GM21529 (cell line): ENCODE results near the gene EXOSC1.
"Not testable (repeated sequence)": the region's sequence is repeated elsewhere in the genome, so short reads cannot be mapped to it uniquely, and the experiment has no call there.

Experiments used
- ATAC-seq: cut with Tn5 transposase; IDR thresholded peaks from one replicate; pipeline ENCODE4 v1.9.1; 2021; ENCODE audit not compliant: unreplicated experiment

EXOSC1 gene, protein sequence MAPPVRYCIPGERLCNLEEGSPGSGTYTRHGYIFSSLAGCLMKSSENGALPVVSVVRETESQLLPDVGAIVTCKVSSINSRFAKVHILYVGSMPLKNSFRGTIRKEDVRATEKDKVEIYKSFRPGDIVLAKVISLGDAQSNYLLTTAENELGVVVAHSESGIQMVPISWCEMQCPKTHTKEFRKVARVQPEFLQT

DNA sequence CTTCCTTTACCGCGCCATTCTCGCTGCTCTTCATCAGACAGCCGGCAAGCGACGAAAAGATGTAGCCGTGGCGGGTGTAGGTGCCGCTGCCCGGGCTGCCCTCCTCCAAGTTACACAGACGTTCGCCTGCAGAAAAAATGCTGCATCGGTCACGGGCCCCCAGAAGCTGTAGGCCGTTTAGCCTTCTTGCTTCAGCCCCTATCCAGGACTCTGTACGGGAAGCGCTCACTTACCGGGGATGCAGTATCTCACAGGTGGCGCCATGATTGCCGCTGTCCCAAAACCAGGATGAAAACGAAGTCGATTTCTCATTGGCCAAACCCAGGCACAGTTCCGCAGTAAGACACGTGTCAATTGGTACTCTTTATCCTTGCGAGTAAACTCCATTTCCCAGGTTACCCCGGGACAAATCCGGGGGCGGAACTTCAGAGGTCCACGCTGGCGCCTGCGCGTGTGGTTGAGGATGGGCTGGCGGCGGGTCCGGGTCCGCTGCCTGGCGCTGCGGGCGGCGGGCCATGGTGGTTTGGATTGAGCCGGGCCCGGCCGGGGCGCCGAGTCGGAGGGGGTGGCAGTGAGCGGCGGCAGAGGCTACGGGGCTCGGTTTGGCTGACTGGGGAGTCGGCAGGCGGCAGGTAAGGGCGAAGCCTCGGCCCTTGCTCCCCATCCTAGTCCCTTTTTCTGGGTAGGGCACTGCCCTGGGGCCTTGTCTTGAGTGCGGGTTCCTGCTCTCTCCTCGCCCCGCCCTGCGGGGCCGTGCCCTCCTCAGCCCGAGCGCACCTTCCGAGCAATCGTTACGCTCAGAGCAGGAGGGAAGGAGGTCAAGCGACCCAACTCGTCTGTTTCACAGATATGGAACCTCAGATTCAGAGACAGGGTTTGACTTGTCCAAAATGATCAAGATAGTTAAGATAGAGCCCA, at the start of gene EXOSC1, which contains the start of gene ZDHHC16:
TSS of gene EXOSC1 (minus strand) at position 285 of the 918 bp plus-strand sequence. CDS start at position 264, 21 bp downstream.
TSS of gene ZDHHC16 (plus strand) at position 454 of the 918 bp plus-strand sequence. CDS start 5,501 bp downstream, outside the sequence.
- peak; percentile 97 for ATAC-seq

DNA sequence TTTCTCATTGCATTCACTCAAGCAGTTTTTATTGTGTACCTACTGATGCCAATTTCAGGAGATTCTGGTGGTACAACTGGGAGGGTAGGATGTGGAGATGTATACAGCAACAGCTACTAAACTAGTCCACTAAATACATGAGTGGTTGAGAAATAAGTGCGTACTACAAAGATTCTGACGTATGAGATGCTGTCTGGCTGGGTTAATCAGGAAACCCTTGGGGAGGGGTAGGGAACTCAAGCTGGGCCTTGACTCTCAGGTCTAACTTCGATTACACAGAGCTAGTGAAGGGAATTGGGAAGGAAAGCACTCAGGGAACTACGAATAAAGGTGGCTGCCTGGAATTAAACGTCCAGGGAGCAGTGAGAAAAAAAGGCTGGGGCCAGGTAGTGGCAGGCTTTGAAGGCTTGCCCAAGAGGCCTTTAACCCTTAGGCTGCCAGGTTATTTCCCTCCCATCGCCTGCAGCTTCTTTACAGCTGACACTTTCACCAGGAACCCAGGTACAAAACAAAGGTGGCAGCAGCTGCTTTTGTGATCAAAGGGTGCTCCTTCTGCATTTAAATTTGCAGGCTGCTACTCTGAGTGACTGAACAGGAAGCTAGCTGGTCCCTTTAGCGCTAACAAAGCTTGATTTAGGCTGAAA, 49.2 kb upstream of the EXOSC1 start:
- no peak for ATAC-seq

DNA sequence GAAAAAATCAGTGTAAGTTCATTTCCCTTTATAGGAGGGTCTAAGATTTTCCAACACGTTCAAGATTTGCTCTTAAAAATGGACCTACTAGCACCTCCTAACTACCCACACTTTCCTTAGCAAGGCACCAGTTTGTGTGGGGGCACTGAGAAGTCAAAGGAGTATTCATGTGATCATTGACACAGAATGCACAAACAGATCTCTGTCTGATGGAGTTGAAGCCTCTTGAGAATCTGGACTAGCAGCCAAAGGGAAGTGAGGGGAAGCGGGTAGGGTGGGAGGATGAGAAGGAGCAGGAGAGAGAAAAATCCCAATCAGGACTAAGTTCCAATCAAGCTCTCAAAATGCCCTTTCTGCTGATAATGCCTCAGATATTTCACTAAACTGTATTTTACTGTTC, 48.3 kb upstream of the EXOSC1 start:
- no peak for ATAC-seq

DNA sequence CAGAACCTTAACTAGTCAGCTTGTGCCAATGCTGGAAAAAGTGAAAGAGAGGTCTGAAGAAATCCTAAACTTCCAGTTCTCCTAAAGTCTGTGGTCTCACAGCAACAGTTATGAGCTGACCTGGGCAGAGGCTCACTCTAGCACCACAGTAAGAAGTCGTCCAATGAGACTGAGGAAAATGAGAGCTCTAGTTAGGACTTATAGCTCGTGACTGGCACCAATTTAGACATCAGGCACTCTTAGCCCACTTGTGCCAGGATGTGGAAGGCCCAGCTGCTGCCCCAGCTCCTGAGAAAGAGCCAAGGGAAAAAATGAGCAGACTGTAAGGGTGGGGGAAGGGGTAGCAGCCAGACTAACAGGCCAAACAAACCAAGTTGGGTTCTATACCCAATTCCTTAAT, 44.8 kb upstream of the EXOSC1 start:
- ATAC-seq = no peak

DNA sequence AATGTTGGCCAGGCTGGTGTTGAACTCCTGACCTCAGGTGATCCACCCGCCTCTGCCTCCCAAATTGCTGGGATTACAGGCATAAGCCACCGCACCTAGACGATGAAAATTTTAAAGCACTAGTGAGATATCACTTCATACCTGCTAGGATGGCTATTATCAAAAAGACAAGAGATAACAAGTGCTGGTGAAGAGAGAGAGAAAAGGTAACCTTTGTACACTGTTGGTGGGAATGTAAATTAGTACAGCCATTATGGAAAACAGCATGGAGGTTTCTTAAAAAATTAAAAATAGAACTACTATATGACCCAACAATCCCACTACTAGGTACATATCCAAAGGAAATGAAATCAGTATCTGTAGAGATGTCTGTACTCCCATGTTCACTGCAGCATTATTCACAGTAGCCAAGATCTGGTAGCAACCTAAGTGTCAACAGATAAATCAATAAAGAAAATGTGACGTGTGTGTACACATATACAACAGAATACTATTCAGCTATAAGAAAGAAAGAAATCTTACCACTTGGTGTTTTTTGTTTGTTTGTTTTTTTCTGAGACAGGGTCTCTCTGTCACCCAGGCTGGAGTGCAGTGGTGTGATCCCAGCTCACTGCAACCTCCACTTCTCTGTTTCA, 40.0 kb upstream of the EXOSC1 start:
- ATAC-seq = no peak

DNA sequence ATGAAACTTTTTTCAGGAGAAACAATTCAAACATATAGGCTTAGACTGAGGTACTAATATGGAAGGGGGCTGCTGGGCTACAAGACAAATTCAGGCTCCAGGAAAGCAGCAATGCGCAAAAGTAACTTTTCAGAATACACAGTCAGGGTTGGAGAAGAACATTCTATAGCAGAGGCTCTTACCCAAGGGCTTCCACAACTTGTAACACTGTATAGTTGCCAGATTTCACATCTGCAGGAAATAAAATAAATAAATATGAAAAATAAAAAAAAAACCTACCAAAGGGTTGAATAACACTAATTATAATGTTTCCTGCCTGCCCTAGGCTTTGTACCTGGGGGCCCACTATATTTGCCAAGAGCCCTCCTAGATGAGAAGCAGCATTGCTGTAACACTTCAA, 38.1 kb upstream of the EXOSC1 start:
- ATAC-seq = no peak

DNA sequence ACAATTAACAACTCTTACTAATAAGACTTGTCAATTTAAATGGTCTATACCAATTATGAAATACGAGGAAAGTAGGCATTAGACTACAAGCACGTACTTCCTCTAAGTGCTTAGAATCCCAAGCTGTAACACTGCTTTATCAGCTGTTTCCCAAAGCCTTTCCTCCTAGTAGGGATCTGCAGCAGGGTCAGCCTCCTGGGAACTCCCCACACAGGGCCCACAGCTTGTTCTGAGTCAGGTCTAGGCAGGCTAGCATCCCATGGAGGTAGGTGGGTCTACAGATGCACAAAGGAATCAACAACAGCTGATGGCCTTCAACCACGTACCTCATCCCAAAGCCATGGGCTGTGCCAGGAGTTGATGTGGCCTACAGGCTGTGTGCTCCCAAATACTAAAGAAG, 37.7 kb upstream of the EXOSC1 start:
- ATAC-seq = no peak

DNA sequence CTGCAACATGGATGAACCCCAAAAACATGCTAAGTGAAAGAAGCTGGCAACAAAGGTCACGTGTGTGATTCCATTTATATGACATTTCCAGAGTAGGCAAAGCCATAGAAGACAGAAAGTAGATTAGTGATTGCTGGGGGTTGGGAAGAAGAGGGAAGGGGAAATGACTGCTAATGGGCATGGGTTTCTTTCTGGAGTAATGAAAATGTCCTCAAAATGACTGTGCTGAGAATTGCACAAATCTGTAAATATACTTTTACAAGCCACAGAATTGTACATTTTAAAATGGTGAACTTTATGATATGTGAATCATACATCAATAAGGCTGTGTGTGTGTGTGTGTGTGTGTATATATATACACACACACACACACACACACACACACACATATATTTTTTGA, 36.6 kb upstream of the EXOSC1 start:
- no peak for ATAC-seq

DNA sequence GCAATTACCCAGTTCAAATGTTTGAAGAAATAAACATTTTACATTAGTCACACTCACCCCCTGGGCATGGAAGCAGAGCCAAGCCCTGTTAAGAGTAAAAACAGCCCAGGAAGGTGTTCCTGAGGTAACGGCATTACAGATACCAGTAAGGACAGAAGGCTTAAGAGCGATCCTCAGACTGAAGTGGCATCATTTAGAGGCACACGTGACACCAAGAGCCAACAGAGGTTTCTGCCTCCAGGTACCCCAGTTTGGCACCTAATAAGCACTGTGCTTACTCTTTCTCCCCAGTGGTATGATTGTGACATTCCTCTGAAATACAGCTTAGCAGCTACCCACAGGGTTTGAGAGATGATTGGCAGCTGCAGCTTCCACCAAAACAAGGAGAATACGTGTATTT, 35.3 kb upstream of the EXOSC1 start:
- ATAC-seq = no peak

DNA sequence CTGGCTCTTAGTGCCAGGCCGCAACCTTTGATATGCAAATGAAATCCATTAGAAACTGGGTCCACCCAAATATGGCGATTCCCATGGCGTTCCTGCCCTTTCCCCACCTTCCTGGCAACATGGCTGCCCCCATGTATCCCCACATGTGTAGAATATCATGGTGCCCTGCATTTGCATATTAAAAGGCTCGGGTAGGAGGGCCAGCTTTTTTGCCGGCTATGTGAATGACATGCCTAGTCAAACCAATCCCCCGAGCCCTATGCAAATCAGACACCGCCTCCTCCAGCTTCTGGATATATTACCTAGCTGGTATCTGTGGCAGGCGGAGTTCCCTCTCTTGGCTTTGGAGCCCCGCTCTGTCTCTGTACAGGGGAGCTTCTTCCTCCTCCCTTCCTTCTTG, 34.1 kb upstream of the EXOSC1 start:
- ATAC-seq = no peak

DNA sequence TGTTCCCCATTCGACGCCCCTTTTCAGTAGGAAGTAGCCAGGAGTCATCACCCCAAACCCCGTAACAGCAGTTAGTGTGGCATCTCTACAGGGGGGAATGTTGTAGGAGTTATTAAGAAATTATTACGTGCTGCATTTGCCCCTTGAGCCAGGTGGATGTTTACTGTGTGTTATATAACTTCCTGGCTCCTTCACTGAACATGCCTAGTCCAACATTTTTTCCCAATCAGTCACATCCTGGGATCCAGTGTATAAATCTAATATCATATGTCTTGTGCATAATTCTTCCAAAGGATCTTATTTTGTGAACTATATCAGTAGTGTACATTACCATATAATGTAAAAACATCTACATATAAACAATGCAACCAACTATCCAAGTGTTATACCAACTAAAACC, 33.6 kb upstream of the EXOSC1 start:
- not testable (repeated sequence) for ATAC-seq

DNA sequence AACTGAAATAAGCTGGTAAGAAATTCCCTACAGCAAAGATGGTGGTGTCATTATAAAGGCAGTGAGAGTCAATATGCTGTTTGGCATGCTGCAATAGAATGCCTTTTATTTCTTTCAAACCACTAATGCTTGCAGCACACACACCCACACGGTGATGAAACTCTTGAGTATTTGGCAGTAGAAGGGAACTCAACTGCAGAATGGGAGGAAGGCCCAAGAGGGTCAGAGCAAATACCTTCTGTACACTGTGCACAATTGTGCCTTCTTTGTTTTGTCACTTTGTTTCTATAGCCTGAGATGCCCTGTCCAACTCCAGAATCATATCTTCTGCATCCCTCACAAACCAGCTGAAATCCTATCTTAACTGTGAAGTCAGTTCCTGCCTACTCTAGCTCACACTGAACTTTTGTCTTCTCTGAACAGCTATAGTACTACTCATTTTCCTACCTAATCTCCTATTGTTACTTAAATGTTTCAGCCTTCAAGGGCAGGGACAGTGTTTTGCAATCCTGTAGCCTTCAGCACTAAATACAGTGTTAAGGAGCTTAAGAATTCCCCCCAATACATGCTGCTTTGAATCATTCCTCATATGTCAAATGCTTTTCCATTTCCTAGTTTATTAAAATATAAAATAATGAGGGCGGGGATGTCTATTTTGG, 30.3 kb upstream of the EXOSC1 start:
- ATAC-seq = no peak

DNA sequence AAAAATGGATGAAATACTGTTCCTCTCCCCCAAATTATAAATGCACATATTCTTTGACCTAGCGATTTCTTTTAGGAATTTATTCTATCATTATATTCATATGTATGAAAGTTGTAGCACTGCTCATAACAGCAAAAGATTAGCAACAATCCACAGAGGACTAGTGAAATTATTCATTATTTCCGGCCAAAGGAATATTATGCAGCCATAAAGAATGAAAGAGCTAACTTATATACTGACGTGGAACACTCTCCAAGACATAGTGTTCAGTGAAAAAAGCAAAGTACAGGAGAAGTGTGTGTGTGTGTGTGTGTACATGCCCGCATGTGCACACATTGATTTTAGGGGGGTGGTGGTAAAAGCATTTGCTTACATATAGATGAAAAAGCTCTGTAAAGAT, 29.1 kb upstream of the EXOSC1 start:
- no peak for ATAC-seq

DNA sequence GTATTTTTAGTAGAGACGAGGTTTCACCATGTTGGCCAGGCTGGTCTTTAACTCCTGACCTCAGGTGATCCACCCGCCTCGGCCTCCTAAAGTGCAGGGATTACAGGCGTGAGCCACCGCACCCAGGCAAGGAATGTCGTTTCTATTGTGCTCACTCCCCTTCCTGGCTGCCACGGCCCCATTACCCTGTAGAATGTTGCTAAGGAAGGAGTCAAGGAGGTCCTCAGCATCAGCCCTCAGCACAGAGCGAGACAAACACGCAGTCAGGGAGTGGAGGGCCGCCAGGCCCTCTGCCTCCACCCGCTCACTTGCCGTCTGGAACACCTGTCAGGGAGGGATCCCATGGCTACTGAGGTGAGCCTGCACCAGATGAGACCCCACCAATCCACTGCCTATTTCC, 23.0 kb upstream of the EXOSC1 start:
- ATAC-seq = not testable (repeated sequence)

DNA sequence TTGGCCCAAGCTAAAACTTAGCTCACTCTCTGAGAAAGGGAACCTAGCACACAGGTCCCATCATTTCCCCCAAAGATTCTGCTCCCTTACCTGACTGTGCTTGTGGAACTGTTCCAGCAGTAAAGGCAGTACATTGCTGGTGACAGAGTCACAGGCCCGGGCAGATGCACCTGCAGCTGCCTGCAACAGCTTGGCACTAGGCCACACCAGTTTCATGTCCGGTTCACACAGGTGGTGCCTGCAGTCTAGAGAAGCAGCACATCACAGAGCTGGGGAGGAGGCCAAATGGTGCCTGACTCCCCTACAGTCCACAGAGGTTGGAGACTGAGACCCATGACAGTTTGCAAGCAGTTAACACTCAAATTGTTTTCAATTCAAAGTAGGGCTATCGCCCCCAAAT, 22.4 kb upstream of the EXOSC1 start:
- no peak for ATAC-seq

DNA sequence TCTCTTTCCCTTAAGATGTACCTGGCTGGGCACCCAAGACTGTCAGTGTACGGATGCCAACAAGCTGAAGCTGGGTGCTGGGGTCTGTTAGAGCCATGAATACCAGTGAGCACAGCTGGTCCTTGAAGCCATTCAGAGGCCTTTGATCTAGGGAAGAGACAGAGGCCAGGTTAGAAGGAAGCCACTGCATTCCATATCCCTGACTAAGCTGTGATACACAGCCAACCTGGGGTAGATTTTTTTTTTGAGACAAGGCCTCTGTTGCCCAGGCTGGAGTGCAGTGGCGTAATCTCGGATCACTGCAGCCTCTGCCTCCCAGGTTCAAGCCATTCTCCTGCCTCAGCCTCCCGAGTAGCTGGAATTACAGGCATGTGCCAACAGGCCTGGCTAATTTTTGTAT, 20.9 kb upstream of the EXOSC1 start:
- no peak for ATAC-seq

DNA sequence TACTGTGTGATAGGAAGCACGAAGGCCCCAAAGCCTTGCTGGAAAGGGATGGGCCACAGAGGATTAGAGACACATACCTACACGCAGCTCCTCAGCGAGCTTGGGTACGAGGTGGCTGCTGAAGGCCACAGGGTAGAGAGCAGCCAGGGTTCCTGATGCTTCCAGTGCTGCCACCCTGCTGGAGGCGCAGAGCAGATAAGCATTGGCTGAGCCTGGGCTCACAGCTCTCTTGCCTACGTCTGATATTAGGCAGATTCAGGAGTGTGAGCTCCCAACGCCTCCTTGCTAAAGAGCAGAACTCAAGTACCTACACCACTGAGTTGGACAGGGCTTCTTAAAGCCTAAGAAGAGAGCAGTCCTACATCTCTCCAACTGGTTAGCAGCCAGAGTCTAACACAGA, 20.2 kb upstream of the EXOSC1 start:
- ATAC-seq = no peak

DNA sequence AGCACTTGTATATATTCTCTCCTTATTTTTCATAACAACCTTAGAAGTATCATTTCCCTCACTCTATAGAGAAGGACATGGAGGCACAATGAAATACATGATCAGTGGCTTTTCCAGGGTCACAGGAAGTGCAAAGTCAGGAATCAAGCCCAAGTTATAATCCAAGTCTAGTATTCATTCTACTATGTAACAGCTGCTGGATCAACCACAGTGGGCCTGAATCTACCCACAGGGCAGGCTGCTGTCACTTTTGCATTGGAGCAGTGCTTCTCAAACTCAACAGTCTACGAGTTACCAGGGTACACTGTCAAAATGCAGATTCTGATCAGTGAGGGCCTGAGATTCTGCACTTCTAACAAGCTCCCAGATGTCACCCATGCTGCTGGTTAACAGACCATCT, 18.4 kb upstream of the EXOSC1 start:
- ATAC-seq = no peak

DNA sequence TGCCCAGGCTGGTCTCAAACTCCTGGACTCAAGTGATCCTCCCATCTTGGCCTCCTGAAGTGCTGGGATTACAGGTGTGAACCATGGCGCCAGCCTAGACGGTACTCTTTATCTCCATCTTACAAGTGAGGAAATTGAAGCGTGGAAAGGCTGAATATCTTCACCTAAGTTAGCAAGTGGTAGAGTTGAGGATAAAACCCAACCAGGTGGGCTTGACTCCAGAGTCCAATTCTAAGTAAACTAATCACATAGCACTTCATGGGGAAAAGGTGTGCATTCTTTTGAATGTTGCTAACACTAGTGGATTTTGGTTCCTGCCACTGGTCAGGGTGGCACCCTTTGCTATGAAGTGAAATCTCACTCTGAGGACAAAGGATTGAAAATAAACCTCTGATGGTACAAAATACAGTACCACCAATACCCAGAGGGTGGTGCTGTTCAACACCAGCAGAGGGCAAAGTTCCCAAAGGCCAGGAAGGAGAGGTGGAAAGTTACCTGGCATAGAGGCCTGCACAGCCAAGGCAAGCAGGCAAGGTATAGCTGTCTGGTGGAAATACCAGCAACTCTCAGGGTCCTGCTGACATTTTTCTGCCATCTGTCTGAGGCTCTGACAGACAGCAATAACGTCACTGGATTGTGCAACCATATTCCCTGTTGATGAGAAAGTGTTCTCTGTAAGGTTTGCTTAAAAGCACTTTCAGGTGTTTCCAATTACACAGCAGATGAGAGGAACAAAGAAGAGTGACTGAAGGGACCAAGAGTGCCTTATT, 17.7 kb upstream of the EXOSC1 start:
- ATAC-seq = no peak

DNA sequence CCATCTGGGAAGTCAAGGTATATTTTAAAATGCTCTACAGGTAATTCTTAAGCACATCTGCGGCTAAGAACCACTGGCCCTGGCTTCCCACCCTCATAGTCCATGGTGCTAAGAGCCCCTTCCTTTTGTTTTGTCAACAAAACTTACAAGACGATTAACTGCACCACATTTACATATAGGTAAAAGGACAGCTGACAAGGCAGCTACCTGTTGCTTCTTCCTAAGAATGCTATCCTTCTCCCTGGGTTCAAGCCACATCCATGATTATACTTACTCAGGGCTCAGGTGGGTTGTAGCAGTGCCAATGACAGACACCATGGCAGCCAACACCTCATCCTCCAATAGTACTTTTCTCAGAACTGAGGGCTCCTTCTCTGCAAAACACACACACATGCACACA, 16.5 kb upstream of the EXOSC1 start:
- ATAC-seq = no peak
